ENCODE results near the gene GPC5. TPM values are rescaled to one million over a fixed set of nuclear protein-coding genes. Genes with fewer than 3 reads are reported as not detected.
"Not testable (repeated sequence)": the region's sequence is repeated elsewhere in the genome, so short reads cannot be mapped to it uniquely, and the experiment has no call there.

GPC5 gene
- total RNA-seq, 1 experiment from 2014 or later, result not detected

DNA sequence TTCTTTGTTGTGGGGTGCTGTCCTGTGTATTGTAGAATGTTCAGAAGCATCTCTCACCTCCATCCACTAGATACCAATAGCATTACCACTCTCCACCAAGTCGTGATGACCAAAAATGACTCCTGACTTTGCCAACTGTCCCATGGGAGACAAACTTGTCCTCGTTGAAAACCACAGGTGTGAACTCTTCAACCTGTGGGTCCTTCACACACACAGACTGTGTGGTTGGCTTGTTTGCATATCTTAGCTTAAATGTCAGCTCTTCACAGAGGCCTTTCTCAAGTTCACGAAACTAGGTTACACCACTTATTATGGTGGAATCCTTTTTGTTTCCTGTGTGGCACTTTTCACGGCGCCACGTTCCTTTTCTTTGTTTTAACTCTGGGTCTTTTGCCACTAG lies 6.8 kb downstream of the GPC5 start:
- TF ChIP-seq, protein P1, sequence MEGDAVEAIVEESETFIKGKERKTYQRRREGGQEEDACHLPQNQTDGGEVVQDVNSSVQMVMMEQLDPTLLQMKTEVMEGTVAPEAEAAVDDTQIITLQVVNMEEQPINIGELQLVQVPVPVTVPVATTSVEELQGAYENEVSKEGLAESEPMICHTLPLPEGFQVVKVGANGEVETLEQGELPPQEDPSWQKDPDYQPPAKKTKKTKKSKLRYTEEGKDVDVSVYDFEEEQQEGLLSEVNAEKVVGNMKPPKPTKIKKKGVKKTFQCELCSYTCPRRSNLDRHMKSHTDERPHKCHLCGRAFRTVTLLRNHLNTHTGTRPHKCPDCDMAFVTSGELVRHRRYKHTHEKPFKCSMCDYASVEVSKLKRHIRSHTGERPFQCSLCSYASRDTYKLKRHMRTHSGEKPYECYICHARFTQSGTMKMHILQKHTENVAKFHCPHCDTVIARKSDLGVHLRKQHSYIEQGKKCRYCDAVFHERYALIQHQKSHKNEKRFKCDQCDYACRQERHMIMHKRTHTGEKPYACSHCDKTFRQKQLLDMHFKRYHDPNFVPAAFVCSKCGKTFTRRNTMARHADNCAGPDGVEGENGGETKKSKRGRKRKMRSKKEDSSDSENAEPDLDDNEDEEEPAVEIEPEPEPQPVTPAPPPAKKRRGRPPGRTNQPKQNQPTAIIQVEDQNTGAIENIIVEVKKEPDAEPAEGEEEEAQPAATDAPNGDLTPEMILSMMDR (IDR thresholded peaks at IDR 0.05; ENCODE audit: unreplicated experiment), result no peak
- Mint-ChIP-seq H3K9me3 (ENCODE audit: low read depth, unreplicated experiment) (no peaks in the 10 kb centered on the region), H3K4me3 (ENCODE audit: low read depth, unreplicated experiment) (no peak overlapping the region), H3K4me1 (ENCODE audit: low read depth, unreplicated experiment) (no peaks in the 10 kb centered on the region), H3K27ac (ENCODE audit: unreplicated experiment) (no peak overlapping the region), H3K27me3 (ENCODE audit: unreplicated experiment) (no peaks in the 10 kb centered on the region), H3K36me3 (ENCODE audit: insufficient read depth, unreplicated experiment) (no peaks in the 10 kb centered on the region)
- CTCF ChIA-PET, result no interaction called here
- intact Hi-C loops (cut with micrococcal nuclease; ENCODE audit: unreplicated experiment), result no loop called here
- BruUV-seq (replicated peaks), result no TSS peak
- DNase-seq, result no peak

DNA sequence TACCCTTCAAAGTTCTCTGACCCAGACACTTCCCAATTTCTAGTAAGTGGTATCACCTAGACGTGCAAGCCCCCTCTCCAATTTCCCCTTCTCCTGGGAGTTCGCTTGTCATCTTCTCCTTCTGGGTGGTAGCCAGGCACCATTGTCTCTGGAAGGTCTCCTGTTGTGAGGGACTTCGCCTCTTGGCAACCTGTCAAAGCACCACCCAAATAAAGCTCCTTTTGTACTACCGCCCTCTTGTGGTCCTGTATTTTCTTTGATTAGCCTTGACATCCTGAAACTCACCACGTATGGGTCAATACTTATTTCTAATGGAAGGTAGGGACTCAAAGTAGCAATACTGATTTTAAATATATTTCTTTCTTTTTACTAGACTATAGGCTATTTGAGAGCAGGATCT lies 8.2 kb downstream of the GPC5 start:
- no peak overlapping the region for H3K27ac Mint-ChIP-seq (ENCODE audit: unreplicated experiment)
- H3K9me3 Mint-ChIP-seq (ENCODE audit: low read depth, unreplicated experiment), result no peaks in the 10 kb centered on the region
- CTCF ChIA-PET, result no interaction called here
- H3K27me3 Mint-ChIP-seq (ENCODE audit: unreplicated experiment), result no peaks in the 10 kb centered on the region
- H3K36me3 Mint-ChIP-seq (ENCODE audit: insufficient read depth, unreplicated experiment), result no peaks in the 10 kb centered on the region
- DNase-seq, result peak; percentile 22
- intact Hi-C loops (cut with micrococcal nuclease; ENCODE audit: unreplicated experiment), result no loop called here
- H3K4me3 Mint-ChIP-seq (ENCODE audit: low read depth, unreplicated experiment), result no peak overlapping the region
- TF ChIP-seq, protein P1 (IDR thresholded peaks at IDR 0.05; ENCODE audit: unreplicated experiment), result no peak
- no peaks in the 10 kb centered on the region for H3K4me1 Mint-ChIP-seq (ENCODE audit: low read depth, unreplicated experiment)
- no TSS peak for BruUV-seq (replicated peaks)

DNA sequence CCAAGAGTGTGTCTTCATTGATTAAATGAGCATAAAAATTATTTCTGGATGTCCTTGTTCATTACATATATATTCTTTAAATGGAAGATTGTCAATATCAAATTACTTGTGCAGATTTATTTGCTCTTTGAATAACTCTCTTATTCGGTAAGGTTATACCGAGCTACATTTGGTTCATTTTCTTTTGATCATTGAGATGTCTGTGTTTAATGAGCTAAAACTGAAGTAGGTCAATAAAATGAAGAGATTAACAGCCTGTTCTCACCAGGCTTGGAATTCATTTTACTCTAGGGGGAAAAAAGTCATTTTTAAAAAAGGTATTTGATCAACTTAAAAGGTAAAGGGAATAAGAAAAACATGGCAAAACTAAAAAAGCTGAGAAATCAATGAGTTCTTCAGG lies 10.6 kb downstream of the GPC5 start:
- Mint-ChIP-seq H3K4me1 (ENCODE audit: low read depth, unreplicated experiment) (no peaks in the 10 kb centered on the region), H3K27ac (ENCODE audit: unreplicated experiment) (no peak overlapping the region), H3K4me3 (ENCODE audit: low read depth, unreplicated experiment) (no peak overlapping the region), H3K36me3 (ENCODE audit: insufficient read depth, unreplicated experiment) (no peaks in the 10 kb centered on the region), H3K9me3 (ENCODE audit: low read depth, unreplicated experiment) (no peaks in the 10 kb centered on the region), H3K27me3 (ENCODE audit: unreplicated experiment) (no peaks in the 10 kb centered on the region)
- no TSS peak for BruUV-seq (replicated peaks)
- intact Hi-C loops (cut with micrococcal nuclease; ENCODE audit: unreplicated experiment), result no loop called here
- CTCF ChIA-PET, result no interaction called here
- TF ChIP-seq, protein P1 (IDR thresholded peaks at IDR 0.05; ENCODE audit: unreplicated experiment), result no peak
- DNase-seq, result no peak

DNA sequence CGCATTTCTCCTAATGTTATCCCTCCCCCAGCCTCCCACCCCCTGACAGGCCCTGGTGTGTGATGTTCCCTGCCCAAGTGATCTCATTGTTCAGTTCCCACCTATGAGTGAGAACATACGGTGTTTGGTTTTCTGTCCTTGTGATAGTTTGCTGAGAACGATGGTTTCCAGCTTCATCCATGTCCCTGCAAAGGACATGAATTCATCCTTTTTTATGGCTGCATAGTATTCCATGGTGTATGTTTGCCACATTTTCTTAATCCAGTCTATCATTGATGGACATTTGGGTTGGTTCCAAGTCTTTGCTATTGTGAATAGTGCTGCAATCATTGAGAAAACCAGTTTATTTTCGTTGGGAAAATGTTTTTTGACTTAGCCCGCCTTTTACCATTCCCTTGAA lies 18.2 kb downstream of the GPC5 start:
- BruUV-seq (replicated peaks); CTCF ChIA-PET; H3K36me3 Mint-ChIP-seq (ENCODE audit: insufficient read depth, unreplicated experiment): not testable (repeated sequence)

DNA sequence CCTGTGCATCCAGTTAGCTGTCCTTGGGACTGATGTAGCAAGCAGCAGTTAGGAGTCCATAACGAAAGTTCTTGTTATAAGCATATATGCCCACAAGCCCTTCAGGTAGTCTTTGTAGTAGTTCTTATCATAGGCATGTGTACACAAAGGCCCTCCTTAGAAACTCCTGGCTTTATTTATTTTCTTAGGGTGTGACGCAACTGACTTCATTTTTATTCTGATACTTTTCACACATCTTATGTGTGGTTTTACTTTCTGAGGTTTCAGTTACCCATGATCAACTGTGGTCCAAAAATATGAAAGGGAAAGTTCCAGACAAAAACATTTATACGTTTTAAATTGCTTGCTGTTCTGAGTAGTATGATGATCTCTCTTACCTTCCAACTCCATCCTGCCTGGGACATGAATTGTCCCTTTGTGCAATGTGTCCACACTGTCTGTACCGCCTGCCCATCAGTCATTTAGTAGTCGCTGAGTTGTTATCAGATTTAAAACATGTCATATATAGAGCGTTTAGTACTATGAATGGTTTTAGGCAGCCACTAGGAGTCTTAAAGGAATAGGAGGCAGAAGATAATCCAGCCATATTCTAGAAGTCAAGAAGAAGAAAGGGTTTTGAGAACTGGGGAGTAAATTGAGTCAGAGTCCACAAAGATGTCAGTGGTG lies 19.4 kb downstream of the GPC5 start:
- H3K27me3 Mint-ChIP-seq (ENCODE audit: unreplicated experiment), result no peaks in the 10 kb centered on the region
- DNase-seq, result no peak
- no peaks in the 10 kb centered on the region for H3K9me3 Mint-ChIP-seq (ENCODE audit: low read depth, unreplicated experiment)
- TF ChIP-seq, protein P1 (IDR thresholded peaks at IDR 0.05; ENCODE audit: unreplicated experiment), result no peak
- H3K27ac Mint-ChIP-seq (ENCODE audit: unreplicated experiment), result no peak overlapping the region
- H3K36me3 Mint-ChIP-seq (ENCODE audit: insufficient read depth, unreplicated experiment), result no peaks in the 10 kb centered on the region
- no TSS peak for BruUV-seq (replicated peaks)
- H3K4me3 Mint-ChIP-seq (ENCODE audit: low read depth, unreplicated experiment), result no peak overlapping the region
- intact Hi-C loops (cut with micrococcal nuclease; ENCODE audit: unreplicated experiment), result no loop called here
- no peaks in the 10 kb centered on the region for H3K4me1 Mint-ChIP-seq (ENCODE audit: low read depth, unreplicated experiment)
- CTCF ChIA-PET, result no interaction called here

More for the DNA sequence above, 18.2 kb downstream of the GPC5 start:
- H3K4me1 Mint-ChIP-seq (ENCODE audit: low read depth, unreplicated experiment); H3K27ac Mint-ChIP-seq (ENCODE audit: unreplicated experiment); H3K27me3 Mint-ChIP-seq (ENCODE audit: unreplicated experiment); DNase-seq; H3K4me3 Mint-ChIP-seq (ENCODE audit: low read depth, unreplicated experiment); H3K9me3 Mint-ChIP-seq (ENCODE audit: low read depth, unreplicated experiment); intact Hi-C loops (cut with micrococcal nuclease; ENCODE audit: unreplicated experiment): not testable (repeated sequence)
